HepG2 (cell line): ENCODE measurements around the gene ZNF524. TPM values are rescaled to one million over a fixed set of nuclear protein-coding genes. Genes with fewer than 3 reads are reported as not detected.

Experiments
- HNRNPUL1 ChIP-seq: fragments of 200-400 bp; formaldehyde crosslinking; IDR thresholded peaks from 2 replicates; pipeline ENCODE4 v1.6.1; 2017; ENCODE audit warnings: low read depth, mild to moderate bottlenecking, low read length, moderate library complexity
- NR2F2 ChIP-seq: IDR thresholded peaks from 2 replicates; pipeline ENCODE4 v1.6.1; 2012; ENCODE audit warnings: low read depth, inconsistent platforms, borderline replicate concordance
- TAF1 ChIP-seq: sonication (generic); formaldehyde crosslinking; IDR thresholded peaks from 2 replicates; pipeline ENCODE4 v1.4.0; 2020; ENCODE audit warnings: missing genetic modification reagents
- TOE1 ChIP-seq: sonication (generic); formaldehyde crosslinking; IDR thresholded peaks from 2 replicates; pipeline ENCODE4 v1.4.0; 2020; ENCODE audit warnings: mild to moderate bottlenecking, missing genetic modification reagents
- ZBTB3 ChIP-seq: sonication (generic); formaldehyde crosslinking; IDR thresholded peaks from 2 replicates; pipeline ENCODE4 v1.4.0; 2020; ENCODE audit warnings: low read depth, mild to moderate bottlenecking, moderate library complexity, missing genetic modification reagents, borderline replicate concordance
- ZFP82 ChIP-seq: sonication (generic); formaldehyde crosslinking; IDR thresholded peaks from 2 replicates; pipeline ENCODE4 v1.5.1; 2020; ENCODE audit warnings: mild to moderate bottlenecking, missing genetic modification reagents, borderline replicate concordance
- ZNF550 ChIP-seq: sonication (generic); formaldehyde crosslinking; IDR thresholded peaks from 2 replicates; pipeline ENCODE4 v1.4.0; 2020; ENCODE audit warnings: mild to moderate bottlenecking, missing genetic modification reagents, borderline replicate concordance
- ZNF7 ChIP-seq: IDR thresholded peaks from 2 replicates; pipeline ENCODE4 v1.6.1; 2016; ENCODE audit warnings: missing biosample characterization, missing genetic modification reagents
- polyA plus RNA-seq, 8 experiments: library from polyadenylated mRNA; depleted of rRNA in 3 of 8; stranded (reverse) in 7 of 8; unstranded in 1 of 8; fragments of >200 nt; fragmentation: Illumina TruSeq in 4 of 8; extraction: Trizol in 4 of 8; gene quantifications; 2 replicates each; pipeline versions ENCODE4 v1.2.1 to v1.2.3, GENCODE V29; 2011 to 2016; ENCODE audit warnings: low read depth in 4 of 8, missing spikeins in 1 of 8, mixed read lengths in 1 of 8; ENCODE audit not compliant: insufficient read depth in 1 of 8
- total RNA-seq, 5 experiments: library from RNA; depleted of rRNA; stranded (reverse); fragments of >200 nt; fragmentation: Illumina TruSeq; extraction: Trizol; gene quantifications; 2 replicates each; pipeline ENCODE4 v1.2.3, GENCODE V29; 2016; ENCODE audit warnings: low read depth in 1 of 5
- TF ChIP-seq, protein P1 (sequence below): sonication (generic); formaldehyde crosslinking; IDR thresholded peaks from 2 replicates; pipeline ENCODE4 v1.4.0; 2020; ENCODE audit warnings: missing genetic modification reagents
- TF ChIP-seq, protein P2 (sequence below): IDR thresholded peaks from 2 replicates; pipeline ENCODE4 v1.6.1; 2016; ENCODE audit warnings: low read depth, borderline replicate concordance
- TF ChIP-seq, protein P3 (sequence below): sonication (generic); formaldehyde crosslinking; IDR thresholded peaks from 2 replicates; pipeline ENCODE4 v1.5.0; 2020; ENCODE audit warnings: mild to moderate bottlenecking, missing genetic modification reagents, borderline replicate concordance
- TF ChIP-seq, protein P4 (sequence below): sonication (generic); formaldehyde crosslinking; IDR thresholded peaks from 2 replicates; pipeline ENCODE4 v1.4.0; 2020; ENCODE audit warnings: low read depth, missing genetic modification reagents
- TF ChIP-seq, protein P5 (sequence below), 2 experiments: sonication (generic) in 1 of 2; formaldehyde crosslinking in 1 of 2; IDR thresholded peaks; 2 replicates each; pipeline versions ENCODE4 v1.4.0 to v1.6.1; 2018 to 2020; ENCODE audit warnings: missing genetic modification reagents in 2 of 2, borderline replicate concordance in 1 of 2, low read depth in 1 of 2, mild to moderate bottlenecking in 1 of 2, missing biosample characterization in 1 of 2

ZNF524 gene
- total and polyA plus RNA-seq, 2 of the 13 experiments (the other 11 are each of a cell fraction or from before 2014, with no cell fraction given), result 3.2 to 4.6 TPM

DNA sequence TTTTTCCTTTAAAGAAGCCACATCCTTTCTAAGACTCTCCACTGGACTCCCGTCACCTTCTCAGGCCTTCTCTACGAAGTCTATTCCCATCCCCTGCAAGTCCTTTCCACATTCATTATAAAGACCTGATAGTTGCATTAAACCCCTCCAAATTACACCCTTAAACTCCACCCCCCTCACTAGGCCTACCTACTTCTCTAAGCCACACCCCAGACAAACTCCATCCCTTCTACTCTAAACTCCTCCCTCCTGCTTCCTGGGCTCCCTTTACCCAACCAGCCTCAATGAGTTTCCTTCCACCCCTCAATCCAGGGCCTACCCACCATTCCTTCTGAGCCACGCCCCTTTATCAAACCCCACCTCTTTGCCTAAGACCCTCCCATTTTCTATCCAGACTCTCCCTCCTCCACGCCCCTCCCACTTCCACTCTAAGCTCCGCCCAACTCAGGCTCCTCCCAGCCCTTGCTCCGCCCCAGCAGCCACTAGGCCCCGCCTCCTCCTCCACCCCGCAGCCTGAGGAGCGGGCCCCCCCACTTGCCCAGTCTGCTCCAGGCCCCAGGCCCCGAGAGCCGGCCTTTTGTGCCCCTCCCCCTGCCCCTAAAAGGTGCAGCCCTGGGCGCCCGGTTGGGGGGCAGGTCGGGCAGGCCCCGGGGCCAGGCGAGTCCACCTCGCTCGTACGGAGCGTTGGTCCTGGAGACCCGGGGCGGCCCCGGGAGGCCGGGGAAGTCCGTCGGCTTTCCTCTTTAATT lies 1.2 kb upstream of the ZNF524 start (continued):
- TF ChIP-seq, protein P1, sequence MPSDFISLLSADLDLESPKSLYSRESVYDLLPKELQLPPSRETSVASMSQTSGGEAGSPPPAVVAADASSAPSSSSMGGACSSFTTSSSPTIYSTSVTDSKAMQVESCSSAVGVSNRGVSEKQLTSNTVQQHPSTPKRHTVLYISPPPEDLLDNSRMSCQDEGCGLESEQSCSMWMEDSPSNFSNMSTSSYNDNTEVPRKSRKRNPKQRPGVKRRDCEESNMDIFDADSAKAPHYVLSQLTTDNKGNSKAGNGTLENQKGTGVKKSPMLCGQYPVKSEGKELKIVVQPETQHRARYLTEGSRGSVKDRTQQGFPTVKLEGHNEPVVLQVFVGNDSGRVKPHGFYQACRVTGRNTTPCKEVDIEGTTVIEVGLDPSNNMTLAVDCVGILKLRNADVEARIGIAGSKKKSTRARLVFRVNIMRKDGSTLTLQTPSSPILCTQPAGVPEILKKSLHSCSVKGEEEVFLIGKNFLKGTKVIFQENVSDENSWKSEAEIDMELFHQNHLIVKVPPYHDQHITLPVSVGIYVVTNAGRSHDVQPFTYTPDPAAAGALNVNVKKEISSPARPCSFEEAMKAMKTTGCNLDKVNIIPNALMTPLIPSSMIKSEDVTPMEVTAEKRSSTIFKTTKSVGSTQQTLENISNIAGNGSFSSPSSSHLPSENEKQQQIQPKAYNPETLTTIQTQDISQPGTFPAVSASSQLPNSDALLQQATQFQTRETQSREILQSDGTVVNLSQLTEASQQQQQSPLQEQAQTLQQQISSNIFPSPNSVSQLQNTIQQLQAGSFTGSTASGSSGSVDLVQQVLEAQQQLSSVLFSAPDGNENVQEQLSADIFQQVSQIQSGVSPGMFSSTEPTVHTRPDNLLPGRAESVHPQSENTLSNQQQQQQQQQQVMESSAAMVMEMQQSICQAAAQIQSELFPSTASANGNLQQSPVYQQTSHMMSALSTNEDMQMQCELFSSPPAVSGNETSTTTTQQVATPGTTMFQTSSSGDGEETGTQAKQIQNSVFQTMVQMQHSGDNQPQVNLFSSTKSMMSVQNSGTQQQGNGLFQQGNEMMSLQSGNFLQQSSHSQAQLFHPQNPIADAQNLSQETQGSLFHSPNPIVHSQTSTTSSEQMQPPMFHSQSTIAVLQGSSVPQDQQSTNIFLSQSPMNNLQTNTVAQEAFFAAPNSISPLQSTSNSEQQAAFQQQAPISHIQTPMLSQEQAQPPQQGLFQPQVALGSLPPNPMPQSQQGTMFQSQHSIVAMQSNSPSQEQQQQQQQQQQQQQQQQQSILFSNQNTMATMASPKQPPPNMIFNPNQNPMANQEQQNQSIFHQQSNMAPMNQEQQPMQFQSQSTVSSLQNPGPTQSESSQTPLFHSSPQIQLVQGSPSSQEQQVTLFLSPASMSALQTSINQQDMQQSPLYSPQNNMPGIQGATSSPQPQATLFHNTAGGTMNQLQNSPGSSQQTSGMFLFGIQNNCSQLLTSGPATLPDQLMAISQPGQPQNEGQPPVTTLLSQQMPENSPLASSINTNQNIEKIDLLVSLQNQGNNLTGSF (CRISPR knock-in tag), result no peak
- TF ChIP-seq, protein P2, sequence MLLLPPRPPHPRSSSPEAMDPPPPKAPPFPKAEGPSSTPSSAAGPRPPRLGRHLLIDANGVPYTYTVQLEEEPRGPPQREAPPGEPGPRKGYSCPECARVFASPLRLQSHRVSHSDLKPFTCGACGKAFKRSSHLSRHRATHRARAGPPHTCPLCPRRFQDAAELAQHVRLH (CRISPR knock-in tag), result peak; percentile 56; the same call in 1 of the 2 replicates
- TF ChIP-seq, protein P3, sequence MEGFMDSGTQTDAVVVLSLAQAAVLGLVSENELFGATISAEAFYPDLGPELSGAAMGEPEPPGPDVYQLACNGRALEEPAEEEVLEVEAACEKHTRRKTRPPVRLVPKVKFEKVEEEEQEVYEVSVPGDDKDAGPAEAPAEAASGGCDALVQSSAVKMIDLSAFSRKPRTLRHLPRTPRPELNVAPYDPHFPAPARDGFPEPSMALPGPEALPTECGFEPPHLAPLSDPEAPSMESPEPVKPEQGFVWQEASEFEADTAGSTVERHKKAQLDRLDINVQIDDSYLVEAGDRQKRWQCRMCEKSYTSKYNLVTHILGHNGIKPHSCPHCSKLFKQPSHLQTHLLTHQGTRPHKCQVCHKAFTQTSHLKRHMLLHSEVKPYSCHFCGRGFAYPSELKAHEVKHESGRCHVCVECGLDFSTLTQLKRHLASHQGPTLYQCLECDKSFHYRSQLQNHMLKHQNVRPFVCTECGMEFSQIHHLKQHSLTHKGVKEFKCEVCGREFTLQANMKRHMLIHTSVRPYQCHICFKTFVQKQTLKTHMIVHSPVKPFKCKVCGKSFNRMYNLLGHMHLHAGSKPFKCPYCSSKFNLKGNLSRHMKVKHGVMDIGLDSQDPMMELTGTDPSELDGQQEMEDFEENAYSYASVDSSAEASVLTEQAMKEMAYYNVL (CRISPR knock-in tag), result no peak
- TF ChIP-seq ZNF7 (CRISPR knock-in tag) (no peak), TAF1 (peak; percentile 83), ZFP82 (CRISPR knock-in tag) (no peak), ZBTB3 (CRISPR knock-in tag) (no peak), HNRNPUL1 (no peak), ZNF550 (CRISPR knock-in tag) (no peak), NR2F2 (no peak), TOE1 (no peak)
- TF ChIP-seq, protein P4, sequence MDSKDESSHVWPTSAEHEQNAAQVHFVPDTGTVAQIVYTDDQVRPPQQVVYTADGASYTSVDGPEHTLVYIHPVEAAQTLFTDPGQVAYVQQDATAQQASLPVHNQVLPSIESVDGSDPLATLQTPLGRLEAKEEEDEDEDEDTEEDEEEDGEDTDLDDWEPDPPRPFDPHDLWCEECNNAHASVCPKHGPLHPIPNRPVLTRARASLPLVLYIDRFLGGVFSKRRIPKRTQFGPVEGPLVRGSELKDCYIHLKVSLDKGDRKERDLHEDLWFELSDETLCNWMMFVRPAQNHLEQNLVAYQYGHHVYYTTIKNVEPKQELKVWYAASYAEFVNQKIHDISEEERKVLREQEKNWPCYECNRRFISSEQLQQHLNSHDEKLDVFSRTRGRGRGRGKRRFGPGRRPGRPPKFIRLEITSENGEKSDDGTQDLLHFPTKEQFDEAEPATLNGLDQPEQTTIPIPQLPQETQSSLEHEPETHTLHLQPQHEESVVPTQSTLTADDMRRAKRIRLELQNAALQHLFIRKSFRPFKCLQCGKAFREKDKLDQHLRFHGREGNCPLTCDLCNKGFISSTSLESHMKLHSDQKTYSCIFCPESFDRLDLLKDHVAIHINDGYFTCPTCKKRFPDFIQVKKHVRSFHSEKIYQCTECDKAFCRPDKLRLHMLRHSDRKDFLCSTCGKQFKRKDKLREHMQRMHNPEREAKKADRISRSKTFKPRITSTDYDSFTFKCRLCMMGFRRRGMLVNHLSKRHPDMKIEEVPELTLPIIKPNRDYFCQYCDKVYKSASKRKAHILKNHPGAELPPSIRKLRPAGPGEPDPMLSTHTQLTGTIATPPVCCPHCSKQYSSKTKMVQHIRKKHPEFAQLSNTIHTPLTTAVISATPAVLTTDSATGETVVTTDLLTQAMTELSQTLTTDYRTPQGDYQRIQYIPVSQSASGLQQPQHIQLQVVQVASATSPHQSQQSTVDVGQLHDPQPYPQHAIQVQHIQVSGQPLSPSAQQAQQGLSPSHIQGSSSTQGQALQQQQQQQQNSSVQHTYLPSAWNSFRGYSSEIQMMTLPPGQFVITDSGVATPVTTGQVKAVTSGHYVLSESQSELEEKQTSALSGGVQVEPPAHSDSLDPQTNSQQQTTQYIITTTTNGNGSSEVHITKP, result peak; percentile 52; the same call in 1 of the 2 replicates
- TF ChIP-seq, protein P5, sequence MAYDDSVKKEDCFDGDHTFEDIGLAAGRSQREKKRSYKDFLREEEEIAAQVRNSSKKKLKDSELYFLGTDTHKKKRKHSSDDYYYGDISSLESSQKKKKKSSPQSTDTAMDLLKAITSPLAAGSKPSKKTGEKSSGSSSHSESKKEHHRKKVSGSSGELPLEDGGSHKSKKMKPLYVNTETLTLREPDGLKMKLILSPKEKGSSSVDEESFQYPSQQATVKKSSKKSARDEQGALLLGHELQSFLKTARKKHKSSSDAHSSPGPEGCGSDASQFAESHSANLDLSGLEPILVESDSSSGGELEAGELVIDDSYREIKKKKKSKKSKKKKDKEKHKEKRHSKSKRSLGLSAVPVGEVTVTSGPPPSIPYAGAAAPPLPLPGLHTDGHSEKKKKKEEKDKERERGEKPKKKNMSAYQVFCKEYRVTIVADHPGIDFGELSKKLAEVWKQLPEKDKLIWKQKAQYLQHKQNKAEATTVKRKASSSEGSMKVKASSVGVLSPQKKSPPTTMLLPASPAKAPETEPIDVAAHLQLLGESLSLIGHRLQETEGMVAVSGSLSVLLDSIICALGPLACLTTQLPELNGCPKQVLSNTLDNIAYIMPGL (CRISPR knock-in tag; IDR thresholded peaks at IDR 0.05; ENCODE audit: borderline replicate concordance in 1 of 2, low read depth in 1 of 2), result peak in 1 of 2 experiments; percentile 32; a peak in 2 of 4 replicates
